Measurements from ENCODE around the gene PHF2. TPM values are rescaled to one million over a fixed set of nuclear protein-coding genes. Genes with fewer than 3 reads are reported as not detected.

The PHF2 gene
- total and polyA plus RNA-seq, 9 of the 15 experiments (the other 6 are each of a cell fraction or from before 2014, with no cell fraction given): 0.37 to 14.4 (median 8.1) TPM

GRCh38 chr9:93577078-93577974 lies 942 bp downstream of the PHF2 start (continued):
- no peak for TF ChIP-seq ZNF318 (IDR thresholded peaks at IDR 0.05; ENCODE audit: borderline replicate concordance in 1 of 2, low read depth in 1 of 2)
- no peak for TF ChIP-seq FOXJ3 (CRISPR knock-in tag; IDR thresholded peaks at IDR 0.05)
- TF ChIP-seq MAZ (CRISPR knock-in tag; conservative IDR thresholded peaks at IDR 0.05 in 1 of 2, IDR thresholded peaks at IDR 0.05 in 1 of 2): peak in 1 of 2 experiments; percentile 36; a peak in 2 of 4 replicates
- no peak for TF ChIP-seq SRSF9 (IDR thresholded peaks at IDR 0.05; ENCODE audit: borderline replicate concordance, low read depth, low read length)
- no peak for TF ChIP-seq TFAM (CRISPR knock-in tag; conservative IDR thresholded peaks at IDR 0.05)
- TF ChIP-seq POLR2G (IDR thresholded peaks at IDR 0.05; ENCODE audit: low read depth, low read length): peak; percentile 71
- TF ChIP-seq GATAD2B (IDR thresholded peaks at IDR 0.05; ENCODE audit: borderline replicate concordance): 0 out of 2 replicates have a peak, but pooled peaks have one; percentile 18
- TF ChIP-seq GTF2E2 (tag; IDR thresholded peaks at IDR 0.05): no peak
- TF ChIP-seq ZFX (CRISPR knock-in tag; IDR thresholded peaks at IDR 0.05): peak; percentile 43
- TF ChIP-seq MCM2 (IDR thresholded peaks at IDR 0.05; ENCODE audit: low read depth): no peak
- TF ChIP-seq PTTG1 (tag; IDR thresholded peaks at IDR 0.05; ENCODE audit: low read depth): no peak
- TF ChIP-seq JUND (IDR thresholded peaks at IDR 0.05; ENCODE audit: borderline replicate concordance, low read depth, low read length): no peak
- no peak for TF ChIP-seq JUND (tag; IDR thresholded peaks at IDR 0.05; ENCODE audit: borderline replicate concordance, low read depth, low read length)
- no peak for TF ChIP-seq LARP7 (IDR thresholded peaks at IDR 0.05)
- TF ChIP-seq TFAP4 (CRISPR knock-in tag; IDR thresholded peaks at IDR 0.05; ENCODE audit: borderline replicate concordance): 0 out of 2 replicates have a peak, but pooled peaks have one; percentile 7
- TF ChIP-seq, protein P1, sequence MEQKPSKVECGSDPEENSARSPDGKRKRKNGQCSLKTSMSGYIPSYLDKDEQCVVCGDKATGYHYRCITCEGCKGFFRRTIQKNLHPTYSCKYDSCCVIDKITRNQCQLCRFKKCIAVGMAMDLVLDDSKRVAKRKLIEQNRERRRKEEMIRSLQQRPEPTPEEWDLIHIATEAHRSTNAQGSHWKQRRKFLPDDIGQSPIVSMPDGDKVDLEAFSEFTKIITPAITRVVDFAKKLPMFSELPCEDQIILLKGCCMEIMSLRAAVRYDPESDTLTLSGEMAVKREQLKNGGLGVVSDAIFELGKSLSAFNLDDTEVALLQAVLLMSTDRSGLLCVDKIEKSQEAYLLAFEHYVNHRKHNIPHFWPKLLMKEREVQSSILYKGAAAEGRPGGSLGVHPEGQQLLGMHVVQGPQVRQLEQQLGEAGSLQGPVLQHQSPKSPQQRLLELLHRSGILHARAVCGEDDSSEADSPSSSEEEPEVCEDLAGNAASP (IDR thresholded peaks at IDR 0.05): no peak
